HG03432 (cell line): ENCODE data around the gene PKP1.

Experiments used
- ATAC-seq: cut with Tn5 transposase; IDR thresholded peaks from one replicate; pipeline ENCODE4 v1.9.1; 2021; ENCODE audit warnings: mild to moderate bottlenecking, moderate library complexity; ENCODE audit not compliant: unreplicated experiment

PKP1 gene

DNA sequence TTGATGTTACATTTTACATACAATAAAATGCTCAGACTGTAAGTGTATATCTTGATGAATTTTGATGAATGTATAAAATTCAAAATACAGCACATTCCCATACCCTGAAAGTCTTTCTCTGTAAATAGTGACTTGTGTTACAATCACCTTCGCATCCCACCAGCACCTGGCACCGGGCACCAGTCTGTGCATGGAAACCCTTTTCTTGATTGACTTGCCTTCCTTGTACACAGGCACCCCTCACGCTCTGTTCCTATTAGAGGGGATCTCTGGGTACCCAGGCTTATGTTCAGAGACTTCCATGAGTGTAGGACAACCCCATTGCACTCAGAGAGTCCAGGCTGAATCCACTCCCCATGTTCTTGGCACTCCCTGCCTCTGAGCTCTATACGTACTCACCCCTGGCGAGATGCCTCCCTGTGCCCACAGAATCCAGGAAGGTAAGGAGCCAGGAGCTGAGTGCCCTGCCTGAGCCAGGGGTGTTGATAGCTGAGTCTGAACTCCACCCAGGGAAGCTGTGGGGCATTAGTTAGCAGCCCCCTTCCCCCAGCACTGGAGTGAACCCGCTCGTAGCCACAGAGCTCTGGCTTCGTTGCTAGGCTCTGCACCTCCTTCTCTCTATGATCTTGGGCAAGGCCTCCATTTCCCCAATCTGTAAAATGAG lies 22.5 kb upstream of the PKP1 start:
- ATAC-seq, result no peak

DNA sequence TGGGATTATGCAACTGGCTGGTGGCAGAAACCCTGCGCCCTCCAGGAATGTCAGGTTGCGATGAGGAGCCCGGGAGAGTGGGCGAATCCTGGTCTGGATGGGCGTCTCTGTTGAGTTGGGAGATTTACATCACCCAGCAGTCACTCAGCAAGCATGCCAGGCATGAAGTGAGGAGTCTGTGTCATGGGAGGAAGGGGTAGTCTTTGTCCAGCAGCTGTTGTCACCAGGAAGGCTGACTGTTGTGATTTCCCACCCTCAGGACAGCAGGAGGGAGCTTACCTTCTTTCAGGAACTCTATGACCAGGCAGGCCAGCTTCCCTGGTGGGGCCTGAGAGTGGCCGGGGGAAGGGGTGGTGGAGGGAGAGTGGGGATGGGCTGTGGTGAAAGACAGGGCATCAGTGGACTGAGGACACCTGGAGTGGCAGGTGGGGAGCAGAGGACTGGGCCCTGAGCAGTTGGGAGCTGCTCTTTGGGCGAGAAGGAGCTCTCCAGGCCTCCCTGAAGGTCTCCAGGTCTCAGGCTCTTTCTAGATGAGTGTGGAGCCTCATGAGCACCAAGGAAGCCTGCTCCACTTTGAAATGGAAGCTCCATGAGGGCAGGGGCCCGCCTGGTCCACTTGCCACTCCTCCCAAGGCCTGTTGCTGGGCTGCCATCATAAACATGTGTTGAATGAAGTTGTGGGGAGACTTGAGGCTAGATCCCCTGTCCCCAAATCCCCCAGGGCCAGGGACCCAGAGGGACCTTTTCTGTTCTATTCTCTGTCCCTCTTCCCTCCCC lies 21.3 kb upstream of the PKP1 start:
- no peak for ATAC-seq

DNA sequence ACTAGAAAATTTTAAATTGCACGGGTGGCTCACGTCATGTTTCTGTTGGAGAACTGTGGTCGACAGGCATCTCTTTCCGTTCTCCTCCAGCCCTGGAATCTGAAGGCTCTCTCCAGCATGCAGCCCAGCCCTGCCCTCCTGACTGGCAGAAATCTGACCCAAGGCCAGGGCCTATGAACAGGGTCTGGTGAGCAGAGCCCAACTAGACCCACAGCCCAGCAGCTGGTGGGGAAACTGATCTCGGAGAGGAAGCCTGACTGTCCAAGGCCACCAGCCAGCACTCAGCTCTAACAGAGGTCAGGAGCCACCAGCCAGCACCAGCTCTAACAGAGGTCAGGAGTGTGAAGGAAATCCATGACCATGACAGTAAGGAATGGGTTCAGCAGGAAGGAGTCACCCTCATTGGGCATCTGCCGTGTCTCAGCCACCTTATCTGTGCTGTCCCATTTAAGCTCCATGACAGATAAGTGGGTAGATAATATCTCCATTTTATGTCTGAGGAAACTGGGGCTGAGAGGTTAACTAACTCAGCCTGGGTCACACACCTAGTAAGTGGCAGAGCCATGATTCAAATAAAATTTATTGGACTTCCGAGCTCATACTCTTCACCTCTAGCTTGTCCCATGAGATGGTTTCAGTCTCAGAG lies 20.2 kb upstream of the PKP1 start:
- no peak for ATAC-seq

DNA sequence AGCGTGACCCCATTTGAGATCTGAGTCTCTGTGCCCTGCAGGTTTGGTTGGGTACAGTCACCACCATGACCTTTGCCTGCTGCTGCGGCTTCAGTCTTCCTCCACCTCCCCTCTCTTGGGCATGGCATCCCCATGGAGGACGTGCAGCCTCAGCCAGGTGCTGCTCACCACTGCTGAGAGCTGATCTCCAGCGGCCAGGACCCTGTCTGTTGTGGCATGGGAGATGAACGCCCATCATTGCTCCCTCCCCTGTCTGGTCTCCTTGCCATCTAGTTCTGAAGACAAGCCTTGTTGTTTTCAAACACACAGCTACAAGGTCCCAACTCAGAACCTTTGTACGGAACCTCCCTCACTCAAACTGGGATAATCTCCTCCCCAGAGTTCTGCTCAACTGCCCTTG lies 19.2 kb upstream of the PKP1 start:
- ATAC-seq, result no peak

DNA sequence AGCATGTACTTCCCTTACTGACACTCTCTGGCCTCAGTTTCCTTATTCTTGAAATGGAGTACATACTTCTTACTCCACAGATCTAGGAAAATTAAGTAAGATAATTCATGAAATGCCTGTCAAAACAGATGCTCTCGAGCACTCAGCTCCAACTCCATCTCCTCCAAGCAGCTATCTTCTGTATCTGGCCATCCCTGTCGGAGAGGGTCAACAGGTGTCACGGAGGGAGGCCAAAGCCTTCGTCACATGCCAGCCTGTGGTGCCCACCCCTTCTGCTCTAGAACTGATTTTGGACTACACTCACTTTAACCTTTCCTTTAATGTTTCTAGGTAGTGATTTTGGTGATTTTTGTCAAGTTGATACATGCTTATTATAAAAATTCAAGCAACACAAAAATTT lies 18.8 kb upstream of the PKP1 start:
- ATAC-seq, result no peak

DNA sequence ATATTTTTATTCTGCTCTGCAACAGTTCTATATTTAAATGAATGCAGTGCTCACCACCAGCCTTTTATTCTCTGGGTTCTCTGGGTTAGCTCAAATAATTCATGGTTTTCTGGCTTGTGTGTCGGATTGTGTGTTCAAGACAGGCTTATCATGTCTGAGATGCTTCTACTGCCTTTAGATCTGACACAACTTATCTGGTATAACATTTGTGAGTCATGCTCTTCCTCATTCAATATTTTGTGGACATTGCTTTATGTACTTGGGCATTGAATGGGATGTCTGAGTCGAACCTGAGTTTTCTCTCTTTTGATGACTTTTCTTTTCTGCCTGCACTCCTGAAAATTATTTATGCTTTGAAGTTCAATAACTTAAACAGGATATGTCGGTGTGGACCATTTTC lies 17.6 kb upstream of the PKP1 start:
- no peak for ATAC-seq

DNA sequence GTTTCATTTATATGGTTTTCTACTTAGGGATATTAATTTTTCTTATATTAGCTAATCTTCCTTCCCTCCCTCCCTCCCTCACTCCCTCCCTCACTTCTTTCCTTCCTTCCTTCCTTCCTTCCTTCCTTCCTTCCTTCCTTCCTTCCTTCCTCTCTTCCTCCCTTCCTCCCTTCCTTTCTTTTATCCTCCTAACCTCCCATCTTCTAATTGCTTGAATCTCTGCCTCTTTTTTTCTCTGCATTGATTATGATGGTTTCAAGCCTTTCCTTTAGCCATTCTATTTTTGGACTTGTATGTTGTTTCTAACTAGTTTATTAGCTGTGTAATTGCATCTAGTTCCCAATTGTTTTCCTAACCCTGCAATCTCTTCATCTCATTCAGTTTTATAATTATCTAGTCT lies 17.0 kb upstream of the PKP1 start:
- no peak for ATAC-seq

DNA sequence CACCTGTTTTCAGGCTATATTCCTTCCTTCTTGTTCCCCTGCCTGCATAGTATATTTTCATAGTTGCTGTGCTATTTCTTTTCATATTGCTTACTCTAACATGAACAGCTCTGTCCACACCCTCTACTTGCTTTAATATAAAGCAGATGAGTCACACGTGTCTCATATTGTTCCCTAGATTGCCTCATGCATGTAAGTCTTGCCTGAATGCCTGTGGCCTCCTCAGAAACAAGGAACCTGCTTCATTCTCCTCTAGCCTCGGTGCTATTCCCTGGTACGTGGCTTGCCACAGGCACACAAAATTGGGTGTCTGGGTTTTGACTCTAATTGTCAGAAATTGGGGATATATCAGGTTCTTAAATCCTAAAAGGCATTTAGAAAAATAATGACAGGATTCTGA lies 16.5 kb upstream of the PKP1 start:
- ATAC-seq, result no peak

DNA sequence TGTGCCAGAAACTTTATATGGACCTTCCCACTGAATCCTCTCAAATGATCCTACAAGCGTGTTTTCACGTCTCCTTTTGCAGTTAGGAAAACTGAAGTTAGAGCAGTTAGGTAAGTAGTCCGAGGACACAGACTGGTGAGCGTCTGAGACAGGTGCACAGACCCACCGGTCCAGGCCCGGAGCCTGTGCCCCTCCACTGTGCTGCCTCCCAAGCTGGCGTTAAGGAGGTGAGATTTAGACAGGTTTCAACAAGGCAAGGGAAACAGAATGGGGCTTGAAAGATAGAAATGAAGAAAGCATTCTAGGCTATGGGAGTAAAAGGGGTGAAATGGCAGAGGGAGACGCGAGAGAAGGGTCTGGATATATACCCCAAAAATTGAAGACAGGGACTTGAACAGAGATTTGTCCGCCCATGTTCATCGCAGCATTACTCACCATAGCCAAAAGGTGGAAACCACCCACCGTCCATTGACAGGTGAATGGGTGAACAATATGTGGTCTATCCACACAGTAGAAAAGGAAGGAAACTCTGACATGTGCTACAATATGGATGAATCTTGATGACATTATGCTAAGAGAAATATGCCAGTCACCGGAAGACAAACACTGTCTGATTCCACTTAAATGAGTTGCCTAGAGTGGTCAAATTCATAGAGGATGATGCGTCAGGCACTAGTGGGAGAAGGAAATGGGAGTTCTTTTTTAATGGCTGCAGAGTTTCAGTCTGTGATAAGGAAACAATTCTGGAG lies 15.7 kb upstream of the PKP1 start:
- no peak for ATAC-seq

DNA sequence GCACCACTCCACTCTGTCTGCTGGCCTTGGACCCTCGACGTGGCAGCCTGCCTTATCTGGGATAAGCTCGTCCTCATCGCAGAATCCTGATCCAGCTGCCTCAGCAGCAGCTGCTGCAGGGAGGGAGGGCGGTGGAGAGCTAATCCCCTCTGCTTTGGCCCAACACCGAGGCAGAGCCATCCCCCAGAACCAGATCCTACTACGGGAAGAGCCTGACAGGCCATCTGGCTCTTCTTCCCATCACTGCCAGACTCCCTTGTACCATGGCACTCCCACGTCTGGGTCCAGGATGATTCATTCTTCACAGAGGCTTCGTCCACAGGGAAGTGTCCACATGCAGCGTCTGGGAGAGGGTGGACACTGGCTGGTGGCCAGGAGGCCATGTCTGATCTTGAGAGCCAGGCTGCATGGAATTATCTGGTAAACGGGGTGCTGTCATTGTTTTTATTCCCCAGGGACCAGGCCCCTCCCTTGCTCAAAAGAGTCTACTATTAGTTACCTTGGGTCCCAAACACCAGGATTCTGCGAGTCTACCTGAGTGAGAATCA lies 14.6 kb upstream of the PKP1 start:
- ATAC-seq, result no peak

DNA sequence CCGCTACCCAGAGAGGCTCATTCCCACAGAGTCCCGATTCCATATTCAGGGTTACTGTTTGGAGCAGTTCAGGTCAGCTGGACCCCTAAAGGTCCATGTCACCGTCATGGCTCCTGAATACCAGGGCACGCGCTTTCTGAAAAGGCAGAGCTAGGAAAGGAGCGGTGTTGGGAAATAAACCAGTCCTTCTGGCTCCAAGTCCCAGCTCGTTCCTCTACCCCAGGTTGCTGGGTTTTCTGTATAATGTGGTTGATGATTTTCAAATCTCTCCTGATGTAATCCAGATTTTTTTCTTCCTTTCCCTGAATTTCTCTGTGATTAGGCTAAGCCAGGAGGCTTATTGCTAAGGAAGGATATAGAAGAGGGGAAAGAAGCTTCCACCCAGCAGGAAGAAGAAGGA lies 14.0 kb upstream of the PKP1 start:
- ATAC-seq, result no peak

DNA sequence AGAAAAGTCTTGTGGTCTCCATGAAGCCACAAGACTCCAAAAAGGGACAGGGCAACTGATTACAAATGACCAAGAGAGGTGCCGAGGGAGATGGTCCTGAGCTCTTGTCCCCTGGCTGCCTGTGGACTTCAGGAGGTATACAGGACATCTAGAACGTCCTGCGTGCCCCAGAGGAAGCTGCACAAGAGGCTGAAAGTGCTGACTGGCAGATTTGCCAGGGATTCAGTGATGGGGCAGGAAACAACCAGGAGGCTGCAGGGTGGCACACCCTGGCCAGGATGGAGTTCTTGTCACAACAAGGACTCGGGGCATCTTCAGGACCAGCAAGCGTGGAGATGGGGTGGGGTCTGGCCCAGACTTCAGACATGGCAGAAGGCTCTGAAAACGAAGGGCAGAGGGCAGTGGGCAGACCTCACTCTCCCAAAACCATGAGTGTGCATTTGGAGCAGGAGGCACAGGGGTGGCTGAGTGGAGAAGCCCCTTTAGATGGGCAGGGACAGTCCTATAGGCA lies 13.4 kb upstream of the PKP1 start:
- ATAC-seq, result no peak

DNA sequence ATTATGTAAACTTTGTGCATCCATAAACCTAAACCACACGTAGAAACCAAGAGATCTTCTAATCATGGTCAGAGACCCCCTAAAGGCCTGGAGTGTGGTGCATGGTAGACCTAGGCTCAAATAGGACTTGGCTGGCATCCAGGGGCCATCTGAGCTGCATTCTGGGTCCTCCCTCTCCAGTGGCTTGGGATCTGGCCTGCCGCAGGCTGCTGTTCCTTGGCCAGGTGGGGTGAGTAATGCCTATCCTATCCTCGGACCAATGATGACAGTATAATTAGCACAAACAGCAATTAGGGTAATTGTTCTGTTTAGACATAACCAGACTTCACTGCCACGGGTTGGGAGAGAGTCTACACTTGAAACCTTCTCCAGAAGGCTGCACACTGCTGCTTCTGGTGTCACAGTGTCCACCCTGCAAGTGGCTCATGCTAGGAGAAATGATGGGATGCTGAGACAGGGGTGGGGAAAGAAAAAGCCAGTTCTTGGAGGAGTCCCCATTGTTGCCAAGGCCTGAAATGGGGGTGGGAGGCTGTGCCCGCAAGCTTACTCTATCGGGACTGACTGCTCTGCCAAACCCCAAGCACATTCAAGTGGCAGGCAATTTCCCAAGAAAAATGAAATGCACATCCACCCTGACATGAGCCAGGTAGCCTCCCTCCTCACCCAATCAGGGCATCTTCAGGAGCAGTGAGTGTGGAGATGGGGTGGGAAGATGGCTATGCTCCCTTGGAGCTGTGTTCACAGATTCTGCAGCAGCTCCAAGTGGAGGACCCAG lies 12.5 kb upstream of the PKP1 start:
- no peak for ATAC-seq

DNA sequence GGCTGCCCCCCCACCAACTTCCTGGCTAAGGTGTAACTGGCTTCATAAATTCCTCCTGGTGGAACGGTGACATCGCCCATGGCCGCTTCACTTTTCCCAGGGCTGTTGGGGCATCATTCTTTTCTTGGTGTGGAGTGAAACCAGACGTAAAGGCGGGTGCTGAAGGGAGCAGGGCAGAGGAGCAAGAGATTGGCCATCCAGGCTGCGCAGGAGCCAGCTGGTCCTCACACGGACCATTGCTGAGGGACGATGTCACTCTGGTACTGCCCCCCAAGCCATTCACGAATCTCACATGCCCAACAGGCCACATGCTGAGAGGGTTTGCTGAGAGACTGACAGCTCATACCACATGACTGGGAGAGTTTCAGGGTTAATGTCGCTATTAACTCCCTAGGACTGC lies 10.5 kb upstream of the PKP1 start:
- ATAC-seq, result no peak

DNA sequence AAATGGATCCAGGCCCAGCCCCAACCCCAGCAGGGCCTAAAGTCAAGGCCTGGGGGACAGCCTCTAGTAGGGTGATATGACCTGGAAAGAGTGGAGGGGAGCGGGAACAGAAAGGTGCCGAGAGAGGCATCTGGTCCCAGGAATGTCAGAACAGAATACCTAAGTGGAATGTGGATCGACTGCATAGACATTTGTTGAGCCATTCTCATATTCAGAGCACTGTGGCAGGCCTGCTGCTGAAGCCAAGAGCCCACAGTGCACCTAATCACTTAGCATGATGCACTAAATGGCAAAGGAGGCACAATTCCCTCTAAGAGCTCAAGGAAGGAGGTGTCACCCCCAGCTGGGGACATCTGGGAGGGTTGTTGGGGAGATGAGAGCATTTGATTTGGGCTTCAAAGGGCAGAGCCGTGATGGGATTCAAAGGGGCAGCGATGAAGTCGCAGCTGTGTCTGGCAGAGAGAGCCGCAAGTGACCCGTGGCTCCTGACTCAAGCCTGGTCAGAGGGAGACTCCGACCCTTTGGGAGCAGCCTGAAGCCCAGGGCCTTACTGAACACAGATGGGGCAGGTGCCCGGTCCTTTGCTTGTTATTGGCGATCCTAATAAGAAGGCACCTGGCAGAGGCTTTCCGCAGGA lies 8.6 kb upstream of the PKP1 start:
- no peak for ATAC-seq

DNA sequence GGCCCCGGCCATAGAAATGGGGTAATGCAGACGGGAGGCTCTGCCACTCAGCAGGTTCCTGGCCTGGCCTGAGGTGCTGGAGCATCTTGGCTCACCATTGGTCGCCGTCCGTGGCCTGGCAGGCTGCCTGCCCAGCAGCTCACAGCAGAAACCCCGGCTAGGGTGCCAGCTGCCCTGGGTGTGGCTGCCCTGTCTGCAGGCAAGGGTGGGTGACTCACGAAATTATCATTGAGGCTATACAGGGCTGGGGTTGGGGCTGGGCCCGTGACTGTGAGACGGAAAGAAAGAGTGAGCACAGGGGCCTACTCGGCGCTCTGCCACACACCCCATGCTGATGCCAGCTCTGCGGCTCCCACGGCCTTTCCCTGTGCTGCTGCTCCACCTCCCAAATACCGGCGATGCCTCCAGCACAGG lies 8.0 kb upstream of the PKP1 start:
- ATAC-seq, result no peak

DNA sequence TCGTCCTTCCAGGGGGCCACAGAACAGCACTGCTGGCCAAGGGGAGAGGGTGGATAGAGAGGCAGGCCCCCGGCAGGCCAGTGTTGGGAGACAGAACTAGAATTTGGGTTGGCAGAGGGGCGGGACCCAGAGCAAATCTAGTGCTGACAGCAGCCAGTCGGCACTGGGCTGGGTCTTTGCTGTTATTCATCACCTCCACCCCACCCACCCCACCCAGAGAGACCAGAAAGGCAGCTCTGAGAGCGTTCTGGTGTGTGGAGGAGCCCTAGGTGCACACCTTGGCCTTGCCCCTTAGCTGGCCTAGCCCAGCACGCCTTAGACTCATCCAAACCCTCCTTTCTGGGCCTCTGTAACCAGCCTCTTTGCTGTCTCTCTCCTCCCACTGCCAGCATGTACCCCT lies 6.4 kb upstream of the PKP1 start:
- no peak for ATAC-seq

DNA sequence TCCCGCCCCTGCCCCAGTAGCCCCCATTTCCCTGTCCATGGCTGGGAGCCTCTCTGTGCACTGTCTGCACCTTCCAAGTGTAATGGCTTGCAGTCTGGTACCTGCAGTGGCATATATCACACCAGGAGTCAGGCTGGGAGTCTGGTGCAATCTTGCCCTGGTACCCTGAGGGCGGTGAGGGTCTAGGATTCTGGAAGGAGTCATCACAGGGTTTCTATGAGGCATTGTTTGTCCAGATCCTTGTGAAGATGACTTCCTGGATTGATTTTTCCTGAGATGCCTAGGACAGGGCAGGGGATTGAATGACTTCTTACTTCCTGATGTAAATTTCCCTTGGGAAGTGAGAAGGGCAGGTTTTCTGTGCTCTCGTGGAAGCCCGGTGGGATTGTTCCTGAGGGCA lies 5.9 kb upstream of the PKP1 start:
- no peak for ATAC-seq

DNA sequence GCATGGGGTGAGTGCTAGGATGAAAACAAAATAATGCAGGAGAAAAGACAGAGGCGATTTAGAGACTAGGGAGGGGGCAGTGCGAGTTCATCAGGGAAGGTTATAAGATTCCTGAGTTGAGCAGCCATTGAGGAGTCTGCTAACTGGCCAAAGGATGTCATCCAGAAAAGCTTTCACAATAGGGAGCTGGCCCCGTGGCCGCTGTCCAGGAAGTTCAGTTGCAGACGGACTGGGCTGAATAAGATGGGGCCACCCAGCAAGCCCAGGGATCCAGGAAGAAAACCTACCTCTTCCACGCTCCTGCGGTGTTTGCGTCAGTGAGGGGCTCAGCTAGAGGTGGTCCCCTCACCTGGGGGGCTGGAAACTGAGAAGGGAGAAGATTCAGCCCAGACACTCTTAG lies 4.0 kb upstream of the PKP1 start:
- ATAC-seq, result no peak

DNA sequence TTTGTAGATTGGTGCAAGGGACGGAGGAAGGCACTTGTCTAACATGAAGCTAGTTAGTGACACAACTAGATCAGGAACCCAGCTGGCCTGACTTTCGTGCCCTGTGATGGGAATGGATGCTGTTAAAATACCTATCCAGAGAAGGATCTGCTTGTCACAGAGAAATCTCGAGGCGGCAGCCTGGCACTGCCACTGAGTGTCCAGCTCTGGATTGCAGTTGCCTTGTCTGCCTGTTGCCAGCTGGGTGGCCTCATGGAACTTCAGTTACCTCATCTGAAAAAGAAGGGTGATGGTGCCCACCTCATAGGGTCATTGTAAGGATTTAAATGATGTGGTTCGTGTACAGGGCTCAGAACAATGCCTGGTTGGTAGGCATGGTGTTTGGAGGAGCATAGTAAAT lies 2.4 kb upstream of the PKP1 start:
- ATAC-seq, result no peak
